SU-DHL-6 (cell line): ENCODE results near the gene OLR1.

ENCODE experiments used
- EZH2phosphoT487 ChIP-seq: fragments of 200-600 bp; sonication (generic), shearing (Covaris generic); conservative IDR thresholded peaks from 2 replicates; pipeline ENCODE4 v1.6.1; 2018; ENCODE audit warnings: mild to moderate bottlenecking, antibody characterized with exemption, low read length, moderate library complexity, mixed read lengths
- TF ChIP-seq, protein P1 (sequence below): fragments of 200-600 bp; sonication (generic); IDR thresholded peaks from one replicate; pipeline ENCODE4 v1.5.1; 2017; ENCODE audit warnings: antibody characterized with exemption, mild to moderate bottlenecking, low read length, moderate library complexity; ENCODE audit not compliant: insufficient read depth, poor library complexity, severe bottlenecking

DNA sequence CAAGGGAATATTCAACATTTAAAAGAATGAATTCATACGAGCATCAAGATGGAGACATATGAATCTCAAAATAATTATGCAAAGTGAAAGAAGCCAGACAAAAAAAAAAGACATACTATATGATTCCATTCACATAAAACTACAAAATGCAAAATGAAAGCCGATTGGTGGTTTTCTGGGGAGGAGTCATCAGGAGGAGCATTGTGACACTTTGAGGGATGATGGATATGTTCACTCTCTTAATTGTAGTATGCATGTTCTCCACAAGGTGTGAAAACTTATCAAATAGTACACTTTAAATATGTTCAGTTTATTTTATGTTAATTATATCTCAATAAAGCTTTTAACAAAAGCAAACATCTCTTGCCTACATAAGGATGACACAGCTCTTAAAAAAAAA is 13.5 kb downstream of the OLR1 start:
- TF ChIP-seq, protein P1, sequence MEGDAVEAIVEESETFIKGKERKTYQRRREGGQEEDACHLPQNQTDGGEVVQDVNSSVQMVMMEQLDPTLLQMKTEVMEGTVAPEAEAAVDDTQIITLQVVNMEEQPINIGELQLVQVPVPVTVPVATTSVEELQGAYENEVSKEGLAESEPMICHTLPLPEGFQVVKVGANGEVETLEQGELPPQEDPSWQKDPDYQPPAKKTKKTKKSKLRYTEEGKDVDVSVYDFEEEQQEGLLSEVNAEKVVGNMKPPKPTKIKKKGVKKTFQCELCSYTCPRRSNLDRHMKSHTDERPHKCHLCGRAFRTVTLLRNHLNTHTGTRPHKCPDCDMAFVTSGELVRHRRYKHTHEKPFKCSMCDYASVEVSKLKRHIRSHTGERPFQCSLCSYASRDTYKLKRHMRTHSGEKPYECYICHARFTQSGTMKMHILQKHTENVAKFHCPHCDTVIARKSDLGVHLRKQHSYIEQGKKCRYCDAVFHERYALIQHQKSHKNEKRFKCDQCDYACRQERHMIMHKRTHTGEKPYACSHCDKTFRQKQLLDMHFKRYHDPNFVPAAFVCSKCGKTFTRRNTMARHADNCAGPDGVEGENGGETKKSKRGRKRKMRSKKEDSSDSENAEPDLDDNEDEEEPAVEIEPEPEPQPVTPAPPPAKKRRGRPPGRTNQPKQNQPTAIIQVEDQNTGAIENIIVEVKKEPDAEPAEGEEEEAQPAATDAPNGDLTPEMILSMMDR = no peak
- TF ChIP-seq EZH2phosphoT487 = no peak
